Uterus (tissue), 2 donors: ENCODE results near the gene ARMC5.

Experiments
- POLR2A ChIP-seq, 2 donors: fragments of 450-650 bp; IDR thresholded peaks; one replicate each; pipeline ENCODE4 v1.6.1; 2016; ENCODE audit warnings: antibody characterized with exemption in 2 of 2, mild to moderate bottlenecking in 1 of 2, moderate library complexity in 1 of 2
- TF ChIP-seq, protein P1 (sequence below), 4 experiments: fragments of 200-600 bp in 2 of 4; fragments of 450-650 bp in 2 of 4; sonication (generic) in 2 of 4; IDR thresholded peaks; one replicate each; pipeline ENCODE4 v1.5.1; 2016 to 2019; ENCODE audit warnings: antibody characterized with exemption in 4 of 4, mild to moderate bottlenecking in 2 of 4, moderate library complexity in 1 of 4

DNA sequence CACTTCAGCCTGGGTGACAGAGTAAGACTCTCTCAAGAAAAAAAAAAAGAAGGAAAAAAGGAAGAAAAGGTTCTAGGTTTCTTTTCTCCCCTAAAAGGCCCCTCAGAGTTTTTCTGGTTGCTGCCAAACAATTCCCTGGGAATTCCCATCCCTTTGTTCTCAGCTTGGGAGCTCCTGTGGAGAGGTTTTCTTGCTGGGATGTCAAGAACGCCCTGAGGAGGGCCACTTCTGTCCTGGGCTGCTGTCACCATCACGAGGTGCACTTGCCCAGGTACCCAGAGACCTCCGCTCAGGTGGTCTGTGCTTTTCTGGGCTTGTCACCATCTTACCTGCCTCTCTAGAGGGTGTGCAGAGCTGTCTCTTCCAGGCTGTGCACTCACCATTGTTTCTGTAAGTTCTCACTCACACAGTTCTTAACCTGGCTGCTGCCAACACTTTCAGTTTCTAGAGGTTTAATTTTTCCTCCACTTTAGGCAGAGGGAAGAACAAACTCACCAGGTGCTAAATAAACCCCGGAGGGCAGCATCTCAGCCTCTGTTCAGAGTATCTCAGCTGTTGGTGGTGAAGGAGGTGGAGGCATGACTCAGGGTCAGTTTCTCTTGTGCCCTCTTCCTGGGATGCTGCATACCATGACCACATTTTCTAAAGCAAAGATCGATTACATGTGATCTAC lies 28.8 kb upstream of the ARMC5 start:
- TF ChIP-seq, protein P1, sequence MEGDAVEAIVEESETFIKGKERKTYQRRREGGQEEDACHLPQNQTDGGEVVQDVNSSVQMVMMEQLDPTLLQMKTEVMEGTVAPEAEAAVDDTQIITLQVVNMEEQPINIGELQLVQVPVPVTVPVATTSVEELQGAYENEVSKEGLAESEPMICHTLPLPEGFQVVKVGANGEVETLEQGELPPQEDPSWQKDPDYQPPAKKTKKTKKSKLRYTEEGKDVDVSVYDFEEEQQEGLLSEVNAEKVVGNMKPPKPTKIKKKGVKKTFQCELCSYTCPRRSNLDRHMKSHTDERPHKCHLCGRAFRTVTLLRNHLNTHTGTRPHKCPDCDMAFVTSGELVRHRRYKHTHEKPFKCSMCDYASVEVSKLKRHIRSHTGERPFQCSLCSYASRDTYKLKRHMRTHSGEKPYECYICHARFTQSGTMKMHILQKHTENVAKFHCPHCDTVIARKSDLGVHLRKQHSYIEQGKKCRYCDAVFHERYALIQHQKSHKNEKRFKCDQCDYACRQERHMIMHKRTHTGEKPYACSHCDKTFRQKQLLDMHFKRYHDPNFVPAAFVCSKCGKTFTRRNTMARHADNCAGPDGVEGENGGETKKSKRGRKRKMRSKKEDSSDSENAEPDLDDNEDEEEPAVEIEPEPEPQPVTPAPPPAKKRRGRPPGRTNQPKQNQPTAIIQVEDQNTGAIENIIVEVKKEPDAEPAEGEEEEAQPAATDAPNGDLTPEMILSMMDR (IDR thresholded peaks at IDR 0.05) = no peak
- no peak for TF ChIP-seq POLR2A (IDR thresholded peaks at IDR 0.05)
